Calu3 (cell line): ENCODE measurements around the gene BBS5. TPM values are rescaled to one million over a fixed set of nuclear protein-coding genes. Genes with fewer than 3 reads are reported as not detected.

ENCODE experiments used
- BruUV-seq: library from RNA; stranded (reverse); fragments of 400-500 nt; replicated peaks from 2 replicates; lab custom pipeline; 2021; lab: Mats Ljungman, UMichigan
- CTCF ChIA-PET: fragments of 300-600 bp; sonication (Branson Sonifier 250); formaldehyde crosslinking; loops from one replicate; lab custom pipeline; 2022; ENCODE audit warnings: antibody characterized with exemption; lab: Charles Lee
- DNase-seq: peaks from one replicate; pipeline ENCODE4 v3.0.0; 2022
- H3K27ac Mint-ChIP-seq: one replicate; pipeline ENCODE4 v1.8.0; 2022; ENCODE audit warnings: mixed read lengths; ENCODE audit not compliant: unreplicated experiment
- H3K27me3 Mint-ChIP-seq: one replicate; pipeline ENCODE4 v1.8.0; 2022; ENCODE audit warnings: mixed read lengths; ENCODE audit not compliant: unreplicated experiment
- H3K36me3 Mint-ChIP-seq: one replicate; pipeline ENCODE4 v1.8.0; 2022; ENCODE audit warnings: mild to moderate bottlenecking, moderate library complexity, mixed read lengths; ENCODE audit not compliant: insufficient read depth, unreplicated experiment
- H3K4me1 Mint-ChIP-seq: one replicate; pipeline ENCODE4 v1.8.0; 2022; ENCODE audit warnings: mild to moderate bottlenecking, low read depth, mixed read lengths; ENCODE audit not compliant: unreplicated experiment
- H3K4me3 Mint-ChIP-seq: one replicate; pipeline ENCODE4 v1.8.0; 2022; ENCODE audit warnings: mild to moderate bottlenecking, low read depth, moderate library complexity, mixed read lengths; ENCODE audit not compliant: unreplicated experiment
- H3K9me3 Mint-ChIP-seq: one replicate; pipeline ENCODE4 v1.8.0; 2022; ENCODE audit warnings: low read depth, mixed read lengths; ENCODE audit not compliant: unreplicated experiment
- intact Hi-C: fragments of 100-400 bp; cut with micrococcal nuclease; formaldehyde crosslinking; loops from one replicate; pipeline ENCODE4 v1.10.0; 2022; ENCODE audit not compliant: unreplicated experiment
- total RNA-seq: library from RNA; stranded (reverse); gene quantifications from 2 replicates; pipeline ENCODE4 v1.2.3, GENCODE V29; 2022
- TF ChIP-seq, protein P1 (sequence below): fragments of 200-600 bp; IDR thresholded peaks from one replicate; pipeline ENCODE4 v1.8.0; 2022; ENCODE audit warnings: antibody characterized with exemption; ENCODE audit not compliant: unreplicated experiment

Gene BBS5
- total RNA-seq, 1 experiment from 2014 or later: 3.3 TPM

DNA sequence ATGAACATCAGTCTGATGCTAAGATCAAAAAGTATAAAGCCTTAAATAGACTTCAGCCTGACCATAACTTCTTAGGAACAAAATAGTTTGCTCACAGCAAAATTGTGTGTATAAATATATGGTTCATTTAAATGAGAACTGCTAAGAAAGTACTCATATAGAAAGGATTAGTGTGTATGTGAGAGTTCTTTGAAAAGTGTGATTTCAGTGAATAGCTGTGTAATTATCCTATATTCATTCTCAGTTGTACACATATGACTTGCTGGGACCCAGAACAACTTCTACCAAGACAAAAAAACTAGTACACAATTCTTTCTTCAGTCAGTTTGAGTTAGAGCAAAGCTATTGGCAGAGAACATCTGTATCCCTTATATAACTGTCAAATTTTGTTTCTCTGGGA lies 7.2 kb downstream of the BBS5 start:
- Mint-ChIP-seq H3K36me3 (no peaks in the 10 kb centered on the region), H3K4me1 (no peaks in the 10 kb centered on the region), H3K27ac (no peak overlapping the region), H3K9me3 (no peaks in the 10 kb centered on the region), H3K27me3 (no peaks in the 10 kb centered on the region), H3K4me3 (no peak overlapping the region)
- intact Hi-C loops: no loop called here
- TF ChIP-seq, protein P1, sequence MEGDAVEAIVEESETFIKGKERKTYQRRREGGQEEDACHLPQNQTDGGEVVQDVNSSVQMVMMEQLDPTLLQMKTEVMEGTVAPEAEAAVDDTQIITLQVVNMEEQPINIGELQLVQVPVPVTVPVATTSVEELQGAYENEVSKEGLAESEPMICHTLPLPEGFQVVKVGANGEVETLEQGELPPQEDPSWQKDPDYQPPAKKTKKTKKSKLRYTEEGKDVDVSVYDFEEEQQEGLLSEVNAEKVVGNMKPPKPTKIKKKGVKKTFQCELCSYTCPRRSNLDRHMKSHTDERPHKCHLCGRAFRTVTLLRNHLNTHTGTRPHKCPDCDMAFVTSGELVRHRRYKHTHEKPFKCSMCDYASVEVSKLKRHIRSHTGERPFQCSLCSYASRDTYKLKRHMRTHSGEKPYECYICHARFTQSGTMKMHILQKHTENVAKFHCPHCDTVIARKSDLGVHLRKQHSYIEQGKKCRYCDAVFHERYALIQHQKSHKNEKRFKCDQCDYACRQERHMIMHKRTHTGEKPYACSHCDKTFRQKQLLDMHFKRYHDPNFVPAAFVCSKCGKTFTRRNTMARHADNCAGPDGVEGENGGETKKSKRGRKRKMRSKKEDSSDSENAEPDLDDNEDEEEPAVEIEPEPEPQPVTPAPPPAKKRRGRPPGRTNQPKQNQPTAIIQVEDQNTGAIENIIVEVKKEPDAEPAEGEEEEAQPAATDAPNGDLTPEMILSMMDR: no peak
- no peak for DNase-seq
- BruUV-seq: no TSS peak
- CTCF ChIA-PET: no interaction called here

- Mint-ChIP-seq H3K4me1 (no peaks in the 10 kb centered on the region), H3K27me3 (no peaks in the 10 kb centered on the region), H3K27ac (no peak overlapping the region), H3K4me3 (no peak overlapping the region), H3K36me3 (no peaks in the 10 kb centered on the region), H3K9me3 (no peaks in the 10 kb centered on the region)
- TF ChIP-seq, protein P1: no peak
- intact Hi-C loops: no loop called here
- no TSS peak for BruUV-seq
- CTCF ChIA-PET: no interaction called here
- no peak for DNase-seq
Measured at GRCh38 chr2:169490834-169491233, 11.5 kb downstream of the BBS5 start.

DNA sequence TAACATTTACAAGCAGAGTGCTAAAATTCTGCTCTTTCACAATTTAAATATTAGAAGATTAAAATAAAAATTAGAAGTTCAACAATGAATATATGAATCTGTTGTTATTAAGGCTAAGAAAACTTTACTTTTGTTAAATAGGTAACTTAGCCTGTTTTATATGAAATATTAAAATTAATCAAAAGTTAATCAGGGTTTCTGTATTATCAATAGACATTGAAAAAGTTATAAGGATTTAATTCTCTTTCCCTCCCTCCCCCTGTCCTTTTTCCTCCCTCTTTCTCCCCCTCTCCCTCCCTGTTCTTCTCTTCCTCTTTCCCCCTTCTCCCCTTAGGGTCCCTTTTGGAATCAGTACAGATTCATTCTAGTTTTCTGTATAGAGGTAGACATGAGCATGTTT lies 12.1 kb downstream of the BBS5 start:
- CTCF ChIA-PET: no interaction called here
- H3K4me1 Mint-ChIP-seq: no peaks in the 10 kb centered on the region
- intact Hi-C loops: no loop called here
- TF ChIP-seq, protein P1: no peak
- no peaks in the 10 kb centered on the region for H3K36me3 Mint-ChIP-seq
- no TSS peak for BruUV-seq
- H3K27me3 Mint-ChIP-seq: no peaks in the 10 kb centered on the region
- no peak overlapping the region for H3K27ac Mint-ChIP-seq
- no peak overlapping the region for H3K4me3 Mint-ChIP-seq
- no peaks in the 10 kb centered on the region for H3K9me3 Mint-ChIP-seq
- no peak for DNase-seq

DNA sequence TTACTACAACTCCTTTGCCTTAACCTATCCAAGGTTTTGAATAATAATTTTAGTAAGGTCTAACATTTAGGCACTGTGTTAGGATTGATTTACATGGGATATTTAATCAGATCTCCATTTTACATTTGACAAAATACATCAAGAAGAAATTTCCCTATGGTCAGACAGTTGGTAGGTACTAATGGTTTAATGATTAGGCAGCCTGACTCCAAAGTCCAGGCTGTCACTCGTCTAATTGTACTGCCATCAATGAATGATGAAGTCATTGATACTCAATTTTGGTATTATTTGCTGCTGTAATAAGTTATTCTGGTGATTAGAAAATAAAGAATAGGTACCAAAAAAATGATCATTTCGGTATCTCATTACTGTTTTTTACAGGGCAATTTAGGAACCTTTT lies 14.1 kb downstream of the BBS5 start:
- TF ChIP-seq, protein P1: no peak
- H3K36me3 Mint-ChIP-seq: no peaks in the 10 kb centered on the region
- no peak overlapping the region for H3K27ac Mint-ChIP-seq
- BruUV-seq: no TSS peak
- DNase-seq: no peak
- no peaks in the 10 kb centered on the region for H3K9me3 Mint-ChIP-seq
- H3K27me3 Mint-ChIP-seq: no peaks in the 10 kb centered on the region
- intact Hi-C loops: no loop called here
- H3K4me3 Mint-ChIP-seq: no peak overlapping the region
- CTCF ChIA-PET: no interaction called here
- no peaks in the 10 kb centered on the region for H3K4me1 Mint-ChIP-seq
